Loucy (cell line): ENCODE data around the gene MRPS12.

Experiments used
- H2AFZ ChIP-seq: fragments of 200-600 bp; sonication (generic); 2 replicates; pipeline ENCODE4 v1.6.0; 2016; ENCODE audit warnings: antibody characterized with exemption, mild to moderate bottlenecking, low read length, moderate library complexity
- H3F3A ChIP-seq: fragments of 200-600 bp; 2 replicates; pipeline ENCODE4 v1.6.0; 2016; ENCODE audit warnings: antibody characterized with exemption, low read depth, mild to moderate bottlenecking
- H3K27me3 ChIP-seq: fragments of 200-600 bp; sonication (generic); 2 replicates; pipeline ENCODE4 v1.6.1; 2014; ENCODE audit warnings: low read length, mild to moderate bottlenecking; ENCODE audit not compliant: insufficient read depth, poor library complexity, severe bottlenecking
- H3K36me3 ChIP-seq: fragments of 200-600 bp; sonication (generic); 2 replicates; pipeline ENCODE4 v1.6.1; 2016; ENCODE audit warnings: low read length; ENCODE audit not compliant: insufficient read depth
- H3K4me1 ChIP-seq: fragments of 200-600 bp; sonication (generic); 2 replicates; pipeline ENCODE4 v1.5.1; 2014; ENCODE audit warnings: low read length, mild to moderate bottlenecking; ENCODE audit not compliant: insufficient read depth, poor library complexity, severe bottlenecking
- H3K4me2 ChIP-seq: fragments of 200-600 bp; sonication (generic); 2 replicates; pipeline ENCODE4 v1.6.0; 2014; ENCODE audit warnings: antibody characterized with exemption, low read length, low read depth, mild to moderate bottlenecking; ENCODE audit not compliant: poor library complexity, severe bottlenecking
- H3K4me3 ChIP-seq: fragments of 200-600 bp; sonication (generic); 2 replicates; pipeline ENCODE4 v1.5.1; 2014; ENCODE audit warnings: low read length, mild to moderate bottlenecking, mixed read lengths; ENCODE audit not compliant: poor library complexity, severe bottlenecking
- H3K79me2 ChIP-seq: fragments of 200-600 bp; sonication (generic); 2 replicates; pipeline ENCODE4 v1.6.1; 2014; ENCODE audit warnings: low read length; ENCODE audit not compliant: insufficient read depth
- H3K9ac ChIP-seq: fragments of 200-600 bp; sonication (generic); 2 replicates; pipeline ENCODE4 v1.6.0; 2014; ENCODE audit warnings: mild to moderate bottlenecking, low read depth, low read length, moderate library complexity; ENCODE audit not compliant: poor library complexity, severe bottlenecking
- H3K9me2 ChIP-seq: fragments of 200-600 bp; sonication (generic); replicated peaks from 2 replicates; pipeline ENCODE4 v1.6.1; 2016; ENCODE audit warnings: low read depth, low read length, mixed read lengths
- H3K9me3 ChIP-seq: fragments of 200-600 bp; sonication (generic); 2 replicates; pipeline ENCODE4 v1.6.1; 2014; ENCODE audit warnings: mild to moderate bottlenecking, antibody characterized with exemption, low read length, low read depth; ENCODE audit not compliant: insufficient read depth
- H4K20me1 ChIP-seq: fragments of 200-600 bp; sonication (generic); 2 replicates; pipeline ENCODE4 v1.6.0; 2014; ENCODE audit warnings: antibody characterized with exemption, low read length, mild to moderate bottlenecking; ENCODE audit not compliant: insufficient read depth, poor library complexity, severe bottlenecking
- CTCF ChIP-seq: fragments of 200-600 bp; sonication (generic); conservative IDR thresholded peaks from 2 replicates; pipeline ENCODE4 v1.5.1; 2014; ENCODE audit warnings: mild to moderate bottlenecking, antibody characterized with exemption, low read length
- EZH2phosphoT487 ChIP-seq: fragments of 200-600 bp; IDR thresholded peaks from 2 replicates; pipeline ENCODE4 v1.6.1; 2018; ENCODE audit warnings: antibody characterized with exemption, mild to moderate bottlenecking, moderate library complexity, borderline replicate concordance

Gene MRPS12

GRCh38 chr19:38893341-38893771, 37.4 kb upstream of the MRPS12 start:
- Histone ChIP-seq H3K4me1 (peaks cover 8% of the 10 kb centered on the region), H3K4me2 (no peak overlapping the region), H3K27me3 (no peaks in the 10 kb centered on the region), H3K9me3 (no peaks in the 10 kb centered on the region), H3K4me3 (no peak overlapping the region), H2AFZ (no peak overlapping the region), H3K9ac (no peak overlapping the region), H3K9me2 (no peaks in the 10 kb centered on the region), H4K20me1 (no peaks in the 10 kb centered on the region), H3K36me3 (peaks cover 7% of the 10 kb centered on the region; the same call in 1 of the 2 replicates), H3F3A (no peaks in the 10 kb centered on the region), H3K79me2 (no peaks in the 10 kb centered on the region; the same call in 1 of the 2 replicates)
- TF ChIP-seq EZH2phosphoT487 (no peak), CTCF (no peak)

- Histone ChIP-seq H3K27me3 (no peaks in the 10 kb centered on the region), H3K4me2 (no peak overlapping the region), H3K9me3 (no peaks in the 10 kb centered on the region), H3K36me3 (no peaks in the 10 kb centered on the region), H3K4me1 (peaks cover 9% of the 10 kb centered on the region), H3K4me3 (no peak overlapping the region), H3F3A (no peaks in the 10 kb centered on the region), H3K9me2 (no peaks in the 10 kb centered on the region), H4K20me1 (no peaks in the 10 kb centered on the region), H2AFZ (no peak overlapping the region), H3K79me2 (peaks cover under 1% of the 10 kb centered on the region), H3K9ac (no peak overlapping the region)
- TF ChIP-seq EZH2phosphoT487 (no peak), CTCF (no peak)
These were observed 35.8 kb upstream of the MRPS12 start for GRCh38 chr19:38894968-38895367.

GRCh38 chr19:38898788-38899446, 31.8 kb upstream of the MRPS12 start:
- H3K4me2 ChIP-seq = peak overlapping the region; percentile 79
- H3K9ac ChIP-seq = peak overlapping the region; percentile 73
- no peak for TF ChIP-seq CTCF
- no peak for TF ChIP-seq EZH2phosphoT487
- no peaks in the 10 kb centered on the region for H4K20me1 ChIP-seq
- H3K4me1 ChIP-seq = peaks cover 18% of the 10 kb centered on the region
- H3K36me3 ChIP-seq = no peaks in the 10 kb centered on the region
- H2AFZ ChIP-seq = peak overlapping the region; percentile 93
- no peaks in the 10 kb centered on the region for H3F3A ChIP-seq
- H3K9me3 ChIP-seq = no peaks in the 10 kb centered on the region
- no peaks in the 10 kb centered on the region for H3K9me2 ChIP-seq
- H3K27me3 ChIP-seq = no peaks in the 10 kb centered on the region
- peaks cover 18% of the 10 kb centered on the region for H3K79me2 ChIP-seq
- H3K4me3 ChIP-seq = peak overlapping the region; percentile 91
